HEK293 (cell line): ENCODE measurements around the gene B4GALT3.

ENCODE experiments used
- KLF1 ChIP-seq: fragments of 450-650 bp; formaldehyde crosslinking; IDR thresholded peaks from 2 replicates; pipeline ENCODE4 v1.5.1; 2016; ENCODE audit warnings: missing biosample characterization, missing genetic modification characterization
- SP2 ChIP-seq: fragments of 450-650 bp; formaldehyde crosslinking; IDR thresholded peaks from 2 replicates; pipeline ENCODE4 v1.5.1; 2016; ENCODE audit warnings: missing biosample characterization, missing genetic modification characterization
- YY1 ChIP-seq: fragments of 450-650 bp; formaldehyde crosslinking; IDR thresholded peaks from 2 replicates; pipeline ENCODE4 v1.5.1; 2018; ENCODE audit warnings: missing biosample characterization, missing genetic modification characterization
- YY2 ChIP-seq: fragments of 450-650 bp; formaldehyde crosslinking; IDR thresholded peaks from 2 replicates; pipeline ENCODE4 v1.5.1; 2016; ENCODE audit warnings: missing biosample characterization, missing genetic modification characterization
- ZBTB10 ChIP-seq: fragments of 450-650 bp; formaldehyde crosslinking; IDR thresholded peaks from 2 replicates; pipeline ENCODE4 v1.5.1; 2016; ENCODE audit warnings: missing biosample characterization, missing genetic modification characterization
- ZBTB11 ChIP-seq: fragments of 450-650 bp; formaldehyde crosslinking; conservative IDR thresholded peaks from 2 replicates; pipeline ENCODE4 v1.5.1; 2016; ENCODE audit warnings: low read depth, missing biosample characterization, missing genetic modification characterization
- ZBTB17 ChIP-seq: fragments of 450-650 bp; formaldehyde crosslinking; IDR thresholded peaks from 2 replicates; pipeline ENCODE4 v1.5.1; 2016; ENCODE audit warnings: missing biosample characterization, missing genetic modification characterization
- ZBTB20 ChIP-seq: fragments of 450-650 bp; formaldehyde crosslinking; IDR thresholded peaks from 2 replicates; pipeline ENCODE4 v1.5.1; 2016; ENCODE audit warnings: missing biosample characterization, missing genetic modification characterization
- ZBTB21 ChIP-seq: fragments of 450-650 bp; formaldehyde crosslinking; IDR thresholded peaks from 2 replicates; pipeline ENCODE4 v1.5.1; 2017; ENCODE audit warnings: missing biosample characterization, missing genetic modification characterization
- ZBTB8A ChIP-seq: fragments of 450-650 bp; formaldehyde crosslinking; IDR thresholded peaks from 2 replicates; pipeline ENCODE4 v1.5.1; 2016; ENCODE audit warnings: missing biosample characterization, missing genetic modification characterization
- ZNF19 ChIP-seq: fragments of 450-650 bp; formaldehyde crosslinking; IDR thresholded peaks from 2 replicates; pipeline ENCODE4; 2016; ENCODE audit warnings: missing biosample characterization, missing genetic modification characterization, low read depth
- ZNF2 ChIP-seq: fragments of 450-650 bp; formaldehyde crosslinking; IDR thresholded peaks from 2 replicates; pipeline ENCODE4 v1.5.1; 2016; ENCODE audit warnings: missing biosample characterization, missing genetic modification characterization
- ZNF292 ChIP-seq: fragments of 450-650 bp; formaldehyde crosslinking; IDR thresholded peaks from 2 replicates; pipeline ENCODE4 v1.5.1; 2016; ENCODE audit warnings: low read depth, missing biosample characterization, missing genetic modification characterization, borderline replicate concordance
- ZNF324 ChIP-seq: fragments of 450-650 bp; formaldehyde crosslinking; IDR thresholded peaks from 2 replicates; pipeline ENCODE4 v1.5.1; 2016; ENCODE audit warnings: missing biosample characterization, missing genetic modification characterization
- ZNF335 ChIP-seq: fragments of 450-650 bp; formaldehyde crosslinking; conservative IDR thresholded peaks from 2 replicates; pipeline ENCODE4 v1.5.1; 2016; ENCODE audit warnings: missing biosample characterization, missing genetic modification characterization
- ZNF341 ChIP-seq: fragments of 450-650 bp; formaldehyde crosslinking; IDR thresholded peaks from 2 replicates; pipeline ENCODE4; 2016; ENCODE audit warnings: low read depth, missing biosample characterization, missing genetic modification characterization
- ZNF404 ChIP-seq: fragments of 450-650 bp; formaldehyde crosslinking; IDR thresholded peaks from 2 replicates; pipeline ENCODE4 v1.5.1; 2017; ENCODE audit warnings: missing biosample characterization, missing genetic modification characterization
- ZNF423 ChIP-seq: fragments of 450-650 bp; formaldehyde crosslinking; IDR thresholded peaks from 2 replicates; pipeline ENCODE4 v1.5.1; 2016; ENCODE audit warnings: missing biosample characterization, missing genetic modification characterization
- ZNF501 ChIP-seq: fragments of 450-650 bp; formaldehyde crosslinking; IDR thresholded peaks from 2 replicates; pipeline ENCODE4 v1.5.1; 2016; ENCODE audit warnings: missing biosample characterization, missing genetic modification characterization
- ZNF596 ChIP-seq: fragments of 450-650 bp; IDR thresholded peaks from 2 replicates; pipeline ENCODE4 v1.5.0; 2018; ENCODE audit warnings: missing biosample characterization, mild to moderate bottlenecking, missing genetic modification characterization, moderate library complexity
- ZNF621 ChIP-seq: fragments of 450-650 bp; formaldehyde crosslinking; IDR thresholded peaks from 2 replicates; pipeline ENCODE4 v1.5.1; 2017; ENCODE audit warnings: missing biosample characterization, missing genetic modification characterization
- ZNF660 ChIP-seq: fragments of 450-650 bp; IDR thresholded peaks from 2 replicates; pipeline ENCODE4 v1.5.1; 2018; ENCODE audit warnings: missing biosample characterization, mild to moderate bottlenecking, missing genetic modification characterization
- ZNF76 ChIP-seq: fragments of 450-650 bp; formaldehyde crosslinking; IDR thresholded peaks from 2 replicates; pipeline ENCODE4; 2016; ENCODE audit warnings: low read depth, missing biosample characterization, missing genetic modification characterization, borderline replicate concordance
- ZNF785 ChIP-seq: fragments of 450-650 bp; formaldehyde crosslinking; IDR thresholded peaks from 2 replicates; pipeline ENCODE4 v1.5.1; 2016; ENCODE audit warnings: missing biosample characterization, missing genetic modification characterization
- ZSCAN30 ChIP-seq: fragments of 450-650 bp; IDR thresholded peaks from 2 replicates; pipeline ENCODE4 v1.5.1; 2018; ENCODE audit warnings: missing biosample characterization, mild to moderate bottlenecking, missing genetic modification characterization, moderate library complexity
- ZXDB ChIP-seq: fragments of 450-650 bp; formaldehyde crosslinking; IDR thresholded peaks from 2 replicates; pipeline ENCODE4 v1.5.1; 2016; ENCODE audit warnings: missing biosample characterization, missing genetic modification characterization
- TF ChIP-seq, protein P1 (sequence below): fragments of 450-650 bp; formaldehyde crosslinking; IDR thresholded peaks from 2 replicates; pipeline ENCODE4 v1.5.1; 2016; ENCODE audit warnings: missing biosample characterization, missing genetic modification characterization
- TF ChIP-seq, protein P2 (sequence below): fragments of 450-650 bp; formaldehyde crosslinking; IDR thresholded peaks from 2 replicates; pipeline ENCODE4 v1.5.1; 2016; ENCODE audit warnings: missing biosample characterization, missing genetic modification characterization
- TF ChIP-seq, protein P3 (sequence below): fragments of 450-650 bp; formaldehyde crosslinking; IDR thresholded peaks from 2 replicates; pipeline ENCODE4 v1.5.1; 2016; ENCODE audit warnings: missing biosample characterization, missing genetic modification characterization

B4GALT3 gene

GRCh38 chr1:161201836-161202712 lies 24.8 kb upstream of the B4GALT3 start, which contains the start of gene NDUFS2 (continued):
- TF ChIP-seq ZNF292 (tag by site-specific recombination) (no peak), ZBTB21 (tag by site-specific recombination) (peak; percentile 24; the same call in 1 of the 2 replicates), YY2 (tag by site-specific recombination) (peak; percentile 97), ZSCAN30 (tag by site-specific recombination) (0 out of 2 replicates have a peak, but pooled peaks have one; percentile 35), ZNF501 (tag by site-specific recombination) (peak; percentile 79), YY1 (tag by site-specific recombination) (peak; percentile 99), ZNF660 (tag by site-specific recombination) (peak; percentile 52), ZNF341 (tag by site-specific recombination) (peak; percentile 93), ZNF404 (tag by site-specific recombination) (no peak), ZNF596 (tag by site-specific recombination) (peak; percentile 29; the same call in 1 of the 2 replicates), ZBTB8A (tag by site-specific recombination) (peak; percentile 57; the same call in 1 of the 2 replicates), KLF1 (0 out of 2 replicates have a peak, but pooled peaks have one; percentile 9), ZNF785 (tag by site-specific recombination) (peak; percentile 37; the same call in 1 of the 2 replicates), ZNF621 (tag by site-specific recombination) (no peak), ZNF2 (peak; percentile 79), ZBTB17 (tag by site-specific recombination) (peak; percentile 100), ZXDB (tag by site-specific recombination) (peak; percentile 84), ZBTB11 (tag by site-specific recombination) (peak; percentile 92), ZNF19 (tag by site-specific recombination) (no peak), SP2 (tag by site-specific recombination) (peak; percentile 85), ZBTB10 (tag by site-specific recombination) (peak; percentile 61; the same call in 1 of the 2 replicates), ZNF335 (peak; percentile 99), ZNF423 (tag by site-specific recombination) (peak; percentile 80; the same call in 1 of the 2 replicates), ZNF76 (tag by site-specific recombination) (peak; percentile 95), ZBTB20 (tag by site-specific recombination) (peak; percentile 93), ZNF324 (peak; percentile 13; the same call in 1 of the 2 replicates)
- TF ChIP-seq, protein P1, sequence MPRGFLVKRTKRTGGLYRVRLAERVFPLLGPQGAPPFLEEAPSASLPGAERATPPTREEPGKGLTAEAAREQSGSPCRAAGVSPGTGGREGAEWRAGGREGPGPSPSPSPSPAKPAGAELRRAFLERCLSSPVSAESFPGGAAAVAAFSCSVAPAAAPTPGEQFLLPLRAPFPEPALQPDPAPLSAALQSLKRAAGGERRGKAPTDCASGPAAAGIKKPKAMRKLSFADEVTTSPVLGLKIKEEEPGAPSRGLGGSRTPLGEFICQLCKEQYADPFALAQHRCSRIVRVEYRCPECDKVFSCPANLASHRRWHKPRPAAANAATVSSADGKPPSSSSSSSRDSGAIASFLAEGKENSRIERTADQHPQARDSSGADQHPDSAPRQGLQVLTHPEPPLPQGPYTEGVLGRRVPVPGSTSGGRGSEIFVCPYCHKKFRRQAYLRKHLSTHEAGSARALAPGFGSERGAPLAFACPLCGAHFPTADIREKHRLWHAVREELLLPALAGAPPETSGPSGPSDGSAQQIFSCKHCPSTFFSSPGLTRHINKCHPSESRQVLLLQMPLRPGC (tag by site-specific recombination) = no peak
- TF ChIP-seq, protein P2, sequence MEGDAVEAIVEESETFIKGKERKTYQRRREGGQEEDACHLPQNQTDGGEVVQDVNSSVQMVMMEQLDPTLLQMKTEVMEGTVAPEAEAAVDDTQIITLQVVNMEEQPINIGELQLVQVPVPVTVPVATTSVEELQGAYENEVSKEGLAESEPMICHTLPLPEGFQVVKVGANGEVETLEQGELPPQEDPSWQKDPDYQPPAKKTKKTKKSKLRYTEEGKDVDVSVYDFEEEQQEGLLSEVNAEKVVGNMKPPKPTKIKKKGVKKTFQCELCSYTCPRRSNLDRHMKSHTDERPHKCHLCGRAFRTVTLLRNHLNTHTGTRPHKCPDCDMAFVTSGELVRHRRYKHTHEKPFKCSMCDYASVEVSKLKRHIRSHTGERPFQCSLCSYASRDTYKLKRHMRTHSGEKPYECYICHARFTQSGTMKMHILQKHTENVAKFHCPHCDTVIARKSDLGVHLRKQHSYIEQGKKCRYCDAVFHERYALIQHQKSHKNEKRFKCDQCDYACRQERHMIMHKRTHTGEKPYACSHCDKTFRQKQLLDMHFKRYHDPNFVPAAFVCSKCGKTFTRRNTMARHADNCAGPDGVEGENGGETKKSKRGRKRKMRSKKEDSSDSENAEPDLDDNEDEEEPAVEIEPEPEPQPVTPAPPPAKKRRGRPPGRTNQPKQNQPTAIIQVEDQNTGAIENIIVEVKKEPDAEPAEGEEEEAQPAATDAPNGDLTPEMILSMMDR (tag by site-specific recombination) = peak; percentile 79
- TF ChIP-seq, protein P3, sequence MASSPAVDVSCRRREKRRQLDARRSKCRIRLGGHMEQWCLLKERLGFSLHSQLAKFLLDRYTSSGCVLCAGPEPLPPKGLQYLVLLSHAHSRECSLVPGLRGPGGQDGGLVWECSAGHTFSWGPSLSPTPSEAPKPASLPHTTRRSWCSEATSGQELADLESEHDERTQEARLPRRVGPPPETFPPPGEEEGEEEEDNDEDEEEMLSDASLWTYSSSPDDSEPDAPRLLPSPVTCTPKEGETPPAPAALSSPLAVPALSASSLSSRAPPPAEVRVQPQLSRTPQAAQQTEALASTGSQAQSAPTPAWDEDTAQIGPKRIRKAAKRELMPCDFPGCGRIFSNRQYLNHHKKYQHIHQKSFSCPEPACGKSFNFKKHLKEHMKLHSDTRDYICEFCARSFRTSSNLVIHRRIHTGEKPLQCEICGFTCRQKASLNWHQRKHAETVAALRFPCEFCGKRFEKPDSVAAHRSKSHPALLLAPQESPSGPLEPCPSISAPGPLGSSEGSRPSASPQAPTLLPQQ (tag by site-specific recombination) = 0 out of 2 replicates have a peak, but pooled peaks have one; percentile 47
